ENCODE results near the gene DNAJC21. TPM values are rescaled to one million over a fixed set of nuclear protein-coding genes. Genes with fewer than 3 reads are reported as not detected.

Gene DNAJC21
- total RNA-seq, 2 donors from 2014 or later, result 49.6 to 53.5 TPM

DNA sequence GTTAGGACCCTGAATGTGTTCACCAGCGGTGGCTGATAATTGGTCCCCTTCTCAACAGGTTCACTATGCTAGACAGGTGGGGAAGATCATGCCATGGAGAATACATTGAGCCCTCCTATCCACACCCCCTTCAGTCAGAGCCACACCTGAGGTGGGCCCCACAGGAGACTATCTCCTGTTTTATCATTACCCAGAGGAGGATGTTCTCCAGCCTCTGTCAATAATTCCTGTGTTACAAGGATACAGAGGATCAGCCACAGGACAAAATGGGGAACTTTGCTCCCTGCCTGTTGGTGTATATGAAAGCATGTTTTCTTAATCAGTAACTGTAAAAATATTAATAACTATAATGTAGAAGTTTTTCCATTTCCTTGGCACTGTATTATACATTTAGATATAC, 40.0 kb upstream of the DNAJC21 start:
- Histone ChIP-seq H3K27ac (ENCODE audit: low read depth, low read length) (no peak overlapping the region), H3K27me3 (ENCODE audit: control insufficient read depth, insufficient read depth, low read length, poor library complexity, severe bottlenecking) (no peaks in the 10 kb centered on the region), H3K4me3 (ENCODE audit: low read length) (no peak overlapping the region), H3K9ac (ENCODE audit: extremely low read depth, low read length, poor library complexity, severe bottlenecking) (no peak overlapping the region), H3K36me3 (ENCODE audit: control insufficient read depth, insufficient read depth, low read length) (no peaks in the 10 kb centered on the region), H3K4me1 (ENCODE audit: control insufficient read depth, insufficient read depth, low read length) (no peaks in the 10 kb centered on the region), H3K9me3 (ENCODE audit: control insufficient read depth, low read length) (no peaks in the 10 kb centered on the region)
- DNase-seq, result no peak
- H3K9me3 Mint-ChIP-seq, result no peaks in the 10 kb centered on the region
- no peak overlapping the region for H3K4me3 Mint-ChIP-seq
- H3K27ac Mint-ChIP-seq, result no peak overlapping the region
- no peaks in the 10 kb centered on the region for H3K36me3 Mint-ChIP-seq (ENCODE audit: low read depth)
- peaks cover 2% of the 10 kb centered on the region for H3K27me3 Mint-ChIP-seq (ENCODE audit: insufficient read depth)
- TF ChIP-seq, protein P1, sequence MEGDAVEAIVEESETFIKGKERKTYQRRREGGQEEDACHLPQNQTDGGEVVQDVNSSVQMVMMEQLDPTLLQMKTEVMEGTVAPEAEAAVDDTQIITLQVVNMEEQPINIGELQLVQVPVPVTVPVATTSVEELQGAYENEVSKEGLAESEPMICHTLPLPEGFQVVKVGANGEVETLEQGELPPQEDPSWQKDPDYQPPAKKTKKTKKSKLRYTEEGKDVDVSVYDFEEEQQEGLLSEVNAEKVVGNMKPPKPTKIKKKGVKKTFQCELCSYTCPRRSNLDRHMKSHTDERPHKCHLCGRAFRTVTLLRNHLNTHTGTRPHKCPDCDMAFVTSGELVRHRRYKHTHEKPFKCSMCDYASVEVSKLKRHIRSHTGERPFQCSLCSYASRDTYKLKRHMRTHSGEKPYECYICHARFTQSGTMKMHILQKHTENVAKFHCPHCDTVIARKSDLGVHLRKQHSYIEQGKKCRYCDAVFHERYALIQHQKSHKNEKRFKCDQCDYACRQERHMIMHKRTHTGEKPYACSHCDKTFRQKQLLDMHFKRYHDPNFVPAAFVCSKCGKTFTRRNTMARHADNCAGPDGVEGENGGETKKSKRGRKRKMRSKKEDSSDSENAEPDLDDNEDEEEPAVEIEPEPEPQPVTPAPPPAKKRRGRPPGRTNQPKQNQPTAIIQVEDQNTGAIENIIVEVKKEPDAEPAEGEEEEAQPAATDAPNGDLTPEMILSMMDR (conservative IDR thresholded peaks at IDR 0.05), result no peak
- no peaks in the 10 kb centered on the region for H3K4me1 Mint-ChIP-seq
- 91% methylated on average over 1 of the region's 1 CpG; no CpG with 5 or more reads in 1 of the 2 experiments for WGBS, 2 experiments (ENCODE audit: insufficient coverage in 1 of 2, insufficient read length in 1 of 2)

DNA sequence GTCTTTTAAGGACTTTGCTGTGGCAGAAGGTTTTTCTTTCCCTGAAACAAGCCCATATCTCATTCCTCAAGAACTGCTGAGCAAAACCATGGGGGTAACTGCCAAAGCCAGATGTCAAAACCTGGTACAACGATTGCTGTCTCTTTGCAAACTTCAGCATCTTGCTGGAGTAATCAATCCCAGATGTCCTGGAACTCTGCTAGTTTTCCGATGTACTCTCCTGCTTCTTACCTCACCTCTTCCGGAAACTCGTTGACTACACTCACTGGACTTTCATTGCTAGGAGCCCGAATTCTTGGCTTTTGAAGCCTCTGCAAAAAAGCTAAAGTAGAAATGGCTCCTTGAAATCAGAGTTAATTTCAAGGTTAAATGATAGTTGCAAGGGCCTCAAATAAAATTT, 37.4 kb upstream of the DNAJC21 start:
- peaks cover 2% of the 10 kb centered on the region for H3K27me3 Mint-ChIP-seq (ENCODE audit: insufficient read depth)
- DNase-seq, result no peak
- H3K4me1 Mint-ChIP-seq, result peaks cover 15% of the 10 kb centered on the region
- H3K4me3 Mint-ChIP-seq, result no peak overlapping the region
- Histone ChIP-seq H3K36me3 (ENCODE audit: control insufficient read depth, insufficient read depth, low read length) (no peaks in the 10 kb centered on the region), H3K27me3 (ENCODE audit: control insufficient read depth, insufficient read depth, low read length, poor library complexity, severe bottlenecking) (no peaks in the 10 kb centered on the region), H3K9me3 (ENCODE audit: control insufficient read depth, low read length) (no peaks in the 10 kb centered on the region), H3K9ac (ENCODE audit: extremely low read depth, low read length, poor library complexity, severe bottlenecking) (no peak overlapping the region), H3K4me1 (ENCODE audit: control insufficient read depth, insufficient read depth, low read length) (peaks cover 7% of the 10 kb centered on the region), H3K27ac (ENCODE audit: low read depth, low read length) (no peak overlapping the region), H3K4me3 (ENCODE audit: low read length) (no peak overlapping the region)
- H3K36me3 Mint-ChIP-seq (ENCODE audit: low read depth), result no peaks in the 10 kb centered on the region
- WGBS, 2 experiments (ENCODE audit: insufficient coverage in 1 of 2, insufficient read length in 1 of 2), result 91 to 94% methylated on average over 5 of the region's 5 CpGs
- TF ChIP-seq, protein P1 (conservative IDR thresholded peaks at IDR 0.05), result no peak
- H3K9me3 Mint-ChIP-seq, result no peaks in the 10 kb centered on the region
- H3K27ac Mint-ChIP-seq, result no peak overlapping the region

DNA sequence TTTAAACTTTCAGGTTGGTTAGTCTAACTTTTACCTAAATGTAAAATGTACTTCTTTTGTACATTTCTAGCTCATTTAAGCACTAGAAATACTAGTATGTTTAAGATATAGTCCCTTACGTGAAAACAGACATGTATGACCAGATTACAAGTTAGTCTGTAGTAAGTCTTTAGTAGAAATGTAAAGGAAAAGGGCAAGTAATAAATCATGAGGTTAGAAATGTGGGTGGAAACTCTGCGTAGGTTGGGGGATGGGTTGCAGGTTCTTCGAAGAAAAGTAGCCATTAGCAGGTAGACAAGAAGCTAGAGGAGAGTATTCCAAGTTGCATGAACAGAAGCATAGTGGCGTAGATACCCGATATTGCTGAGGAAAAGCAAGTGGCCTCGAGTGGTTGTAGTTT, 36.9 kb upstream of the DNAJC21 start:
- Histone ChIP-seq H3K27me3 (ENCODE audit: control insufficient read depth, insufficient read depth, low read length, poor library complexity, severe bottlenecking) (no peaks in the 10 kb centered on the region), H3K4me3 (ENCODE audit: low read length) (no peak overlapping the region), H3K9me3 (ENCODE audit: control insufficient read depth, low read length) (no peaks in the 10 kb centered on the region), H3K27ac (ENCODE audit: low read depth, low read length) (no peak overlapping the region), H3K9ac (ENCODE audit: extremely low read depth, low read length, poor library complexity, severe bottlenecking) (no peak overlapping the region), H3K4me1 (ENCODE audit: control insufficient read depth, insufficient read depth, low read length) (peaks cover 7% of the 10 kb centered on the region), H3K36me3 (ENCODE audit: control insufficient read depth, insufficient read depth, low read length) (no peaks in the 10 kb centered on the region)
- DNase-seq, result no peak
- TF ChIP-seq, protein P1 (conservative IDR thresholded peaks at IDR 0.05), result no peak
- no peaks in the 10 kb centered on the region for H3K9me3 Mint-ChIP-seq
- no peaks in the 10 kb centered on the region for H3K36me3 Mint-ChIP-seq (ENCODE audit: low read depth)
- peaks cover 2% of the 10 kb centered on the region for H3K27me3 Mint-ChIP-seq (ENCODE audit: insufficient read depth)
- H3K27ac Mint-ChIP-seq, result no peak overlapping the region
- no peak overlapping the region for H3K4me3 Mint-ChIP-seq
- 94 to 97% methylated on average over 6 of the region's 6 CpGs for WGBS, 2 experiments (ENCODE audit: insufficient coverage in 1 of 2, insufficient read length in 1 of 2)
- H3K4me1 Mint-ChIP-seq, result peaks cover 15% of the 10 kb centered on the region

Data from endodermal cell (in vitro differentiated cells).